ENCODE data around the gene GPR101. TPM values are rescaled to one million over a fixed set of nuclear protein-coding genes. Genes with fewer than 3 reads are reported as not detected.

Gene GPR101
- total RNA-seq, 1 experiment from 2014 or later, result not detected

GRCh38 chrX:137032341-137032694, 1.5 kb downstream of the GPR101 start:
- Mint-ChIP-seq H3K4me1 (peaks cover 6 to 12% of the 10 kb centered on the region in 2 experiments), H3K36me3 (ENCODE audit: insufficient read depth in 1 of 3, low read depth in 3 of 3) (peaks cover 0 to 4% (median 0%) of the 10 kb centered on the region in 3 experiments; a peak in 3 of 7 replicates), H3K27me3 (ENCODE audit: low read depth) (peaks cover 34% of the 10 kb centered on the region), H3K9me3 (peaks cover 49 to 55% of the 10 kb centered on the region in 2 experiments), H3K27ac (no peak overlapping the region), H3K4me3 (no peak overlapping the region)
- H2BK120ac ChIP-seq (ENCODE audit: low read depth, low read length, poor library complexity, severe bottlenecking), result no peak overlapping the region
- no peak overlapping the region for H2AK5ac ChIP-seq (ENCODE audit: insufficient read length, low read length)
- H4K5ac ChIP-seq (ENCODE audit: insufficient read length, low read depth, low read length), result no peak overlapping the region
- no peak overlapping the region for H3K23ac ChIP-seq (ENCODE audit: insufficient read length, low read depth, low read length)
- peaks cover 58% of the 10 kb centered on the region for H3K27me3 ChIP-seq (ENCODE audit: insufficient read depth, low read length)
- peak overlapping the region; percentile 97 for H3K4me2 ChIP-seq (ENCODE audit: insufficient read depth, insufficient read length, low read length)
- no peak overlapping the region for H2BK12ac ChIP-seq (ENCODE audit: insufficient read length, low read depth, low read length)
- H3K27ac ChIP-seq (ENCODE audit: insufficient read length, low read depth, low read length), result no peak overlapping the region
- no peaks in the 10 kb centered on the region for H3K79me1 ChIP-seq (ENCODE audit: insufficient read depth, low read depth, low read length, poor library complexity, severe bottlenecking)
- no peak overlapping the region for H3K18ac ChIP-seq (ENCODE audit: insufficient read length, low read depth, low read length)
- peaks cover 10% of the 10 kb centered on the region for H3K23me2 ChIP-seq (ENCODE audit: insufficient read length, low read depth, low read length, poor library complexity, severe bottlenecking)
- H3K9me3 ChIP-seq (ENCODE audit: control insufficient read depth, low read depth, low read length), result peaks cover 34% of the 10 kb centered on the region
- H2BK15ac ChIP-seq (ENCODE audit: low read depth, low read length), result no peak overlapping the region
- H3K79me2 ChIP-seq (ENCODE audit: insufficient read depth, low read length), result no peaks in the 10 kb centered on the region
- no peak overlapping the region for H2BK20ac ChIP-seq (ENCODE audit: low read depth, low read length, poor library complexity, severe bottlenecking)
- TF ChIP-seq, protein P1, sequence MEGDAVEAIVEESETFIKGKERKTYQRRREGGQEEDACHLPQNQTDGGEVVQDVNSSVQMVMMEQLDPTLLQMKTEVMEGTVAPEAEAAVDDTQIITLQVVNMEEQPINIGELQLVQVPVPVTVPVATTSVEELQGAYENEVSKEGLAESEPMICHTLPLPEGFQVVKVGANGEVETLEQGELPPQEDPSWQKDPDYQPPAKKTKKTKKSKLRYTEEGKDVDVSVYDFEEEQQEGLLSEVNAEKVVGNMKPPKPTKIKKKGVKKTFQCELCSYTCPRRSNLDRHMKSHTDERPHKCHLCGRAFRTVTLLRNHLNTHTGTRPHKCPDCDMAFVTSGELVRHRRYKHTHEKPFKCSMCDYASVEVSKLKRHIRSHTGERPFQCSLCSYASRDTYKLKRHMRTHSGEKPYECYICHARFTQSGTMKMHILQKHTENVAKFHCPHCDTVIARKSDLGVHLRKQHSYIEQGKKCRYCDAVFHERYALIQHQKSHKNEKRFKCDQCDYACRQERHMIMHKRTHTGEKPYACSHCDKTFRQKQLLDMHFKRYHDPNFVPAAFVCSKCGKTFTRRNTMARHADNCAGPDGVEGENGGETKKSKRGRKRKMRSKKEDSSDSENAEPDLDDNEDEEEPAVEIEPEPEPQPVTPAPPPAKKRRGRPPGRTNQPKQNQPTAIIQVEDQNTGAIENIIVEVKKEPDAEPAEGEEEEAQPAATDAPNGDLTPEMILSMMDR (conservative IDR thresholded peaks at IDR 0.05), result no peak
- H4K8ac ChIP-seq (replicated peaks; ENCODE audit: insufficient read length, low read depth, low read length), result no peak overlapping the region
- no peak overlapping the region for H3T11ph ChIP-seq (ENCODE audit: low read length)
- H3K4me1 ChIP-seq (ENCODE audit: insufficient read depth, low read length), result no peaks in the 10 kb centered on the region
- H3K14ac ChIP-seq (ENCODE audit: insufficient read depth, low read length), result no peak overlapping the region
- H4K20me1 ChIP-seq (ENCODE audit: control insufficient read depth, insufficient read depth, insufficient read length), result peaks cover 5% of the 10 kb centered on the region
- no CpG with 5 or more reads among the region's 16 CpGs for WGBS (ENCODE audit: extremely low coverage, insufficient read length, low lambda C conversion rate)
- no peak overlapping the region for H4K91ac ChIP-seq (ENCODE audit: insufficient read length, low read depth, low read length)
- H3K56ac ChIP-seq (ENCODE audit: insufficient read length, low read depth, low read length), result no peak overlapping the region
- H3K4ac ChIP-seq (ENCODE audit: low read depth, low read length), result no peak overlapping the region
- no peak overlapping the region for H2AFZ ChIP-seq (ENCODE audit: low read length)
- no peak for DNase-seq
- no peak overlapping the region for H2BK5ac ChIP-seq (ENCODE audit: insufficient read length, low read length)
- no peak overlapping the region for H3K9ac ChIP-seq (ENCODE audit: extremely low read depth, insufficient read length, low read length)

Measured in H9 (cell line).